HFFc6 (cell line): ENCODE data around the gene PIGR. TPM values are rescaled to one million over a fixed set of nuclear protein-coding genes. Genes with fewer than 3 reads are reported as not detected.

Source experiments
- DNase-seq: peaks from one replicate; pipeline ENCODE4 v3.0.0-alpha.2; 2018
- H3K27ac Mint-ChIP-seq: 2 replicates; pipeline ENCODE4 v1.8.0; 2020; ENCODE audit warnings: mild to moderate bottlenecking, mixed read lengths
- H3K27me3 Mint-ChIP-seq: 2 replicates; pipeline ENCODE4 v1.8.0; 2021; ENCODE audit warnings: mild to moderate bottlenecking, moderate library complexity, mixed read lengths; ENCODE audit not compliant: insufficient read depth
- H3K36me3 Mint-ChIP-seq: 2 replicates; pipeline ENCODE4 v1.8.0; 2021; ENCODE audit warnings: low read depth, mixed read lengths
- H3K4me1 Mint-ChIP-seq: 2 replicates; pipeline ENCODE4 v1.8.0; 2020; ENCODE audit warnings: low read depth, mixed read lengths
- H3K4me3 Mint-ChIP-seq: 2 replicates; pipeline ENCODE4 v1.8.0; 2020; ENCODE audit warnings: mild to moderate bottlenecking, moderate library complexity, mixed read lengths
- H3K9me3 Mint-ChIP-seq: 2 replicates; pipeline ENCODE4 v1.8.0; 2020; ENCODE audit warnings: mild to moderate bottlenecking, mixed read lengths
- total RNA-seq, 6 experiments: library from RNA; stranded (reverse); fragmentation: NEBNext Ultra II Directional; extraction: Animal tissue kit (Norgen Biotek cat#: 25700); gene quantifications; 2 replicates in 1 of 6; 3 replicates in 5 of 6; pipeline ENCODE4 v1.2.3, GENCODE V29; 2021
- TF ChIP-seq, protein P1 (sequence below): fragments of 200-600 bp; sonication (generic); IDR thresholded peaks from 2 replicates; pipeline ENCODE4 v1.5.0; 2021; ENCODE audit warnings: antibody characterized with exemption, mild to moderate bottlenecking

PIGR gene
- total RNA-seq, 6 experiments from 2014 or later, result 0.14 to 0.26 TPM; not detected in 4

DNA sequence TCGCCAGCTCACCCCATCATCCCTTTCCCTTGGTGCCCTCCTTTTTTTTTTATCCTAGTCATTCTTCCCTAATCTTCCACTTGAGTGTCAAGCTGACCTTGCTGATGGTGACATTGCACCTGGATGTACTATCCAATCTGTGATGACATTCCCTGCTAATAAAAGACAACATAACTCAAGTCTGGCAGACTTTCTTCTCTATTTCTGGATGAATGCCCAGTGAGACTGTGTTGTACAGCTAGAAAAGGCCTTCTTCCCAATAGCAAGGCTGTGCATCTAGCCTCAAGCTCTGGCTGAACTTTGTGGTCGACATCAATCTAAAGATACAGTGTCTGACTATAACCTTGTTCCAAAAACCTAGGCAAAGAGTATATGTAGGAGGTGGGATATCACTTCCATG lies 42.6 kb downstream of the PIGR start:
- no peaks in the 10 kb centered on the region; the same call in 1 of the 2 replicates for H3K27me3 Mint-ChIP-seq

DNA sequence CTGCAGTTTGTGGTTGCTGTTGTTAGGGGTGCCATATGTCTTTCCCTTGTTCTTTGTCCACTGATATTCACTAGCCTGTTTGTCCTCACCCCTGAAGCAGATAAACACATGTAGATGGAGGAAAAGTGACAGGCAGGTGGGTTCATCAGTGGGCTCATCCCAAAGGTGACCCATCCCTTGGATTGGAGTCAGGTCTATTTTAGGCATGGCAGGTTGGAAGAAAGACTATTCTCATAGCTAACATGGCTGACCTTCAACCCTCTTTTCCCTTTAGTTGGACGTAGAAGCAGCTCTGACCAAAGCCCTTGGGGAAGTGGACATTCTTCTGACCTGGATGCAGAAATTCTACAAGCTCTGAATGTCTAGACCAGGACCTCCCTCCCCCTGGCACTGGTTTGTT lies 43.6 kb downstream of the PIGR start:
- DNase-seq, result no peak
- TF ChIP-seq, protein P1, sequence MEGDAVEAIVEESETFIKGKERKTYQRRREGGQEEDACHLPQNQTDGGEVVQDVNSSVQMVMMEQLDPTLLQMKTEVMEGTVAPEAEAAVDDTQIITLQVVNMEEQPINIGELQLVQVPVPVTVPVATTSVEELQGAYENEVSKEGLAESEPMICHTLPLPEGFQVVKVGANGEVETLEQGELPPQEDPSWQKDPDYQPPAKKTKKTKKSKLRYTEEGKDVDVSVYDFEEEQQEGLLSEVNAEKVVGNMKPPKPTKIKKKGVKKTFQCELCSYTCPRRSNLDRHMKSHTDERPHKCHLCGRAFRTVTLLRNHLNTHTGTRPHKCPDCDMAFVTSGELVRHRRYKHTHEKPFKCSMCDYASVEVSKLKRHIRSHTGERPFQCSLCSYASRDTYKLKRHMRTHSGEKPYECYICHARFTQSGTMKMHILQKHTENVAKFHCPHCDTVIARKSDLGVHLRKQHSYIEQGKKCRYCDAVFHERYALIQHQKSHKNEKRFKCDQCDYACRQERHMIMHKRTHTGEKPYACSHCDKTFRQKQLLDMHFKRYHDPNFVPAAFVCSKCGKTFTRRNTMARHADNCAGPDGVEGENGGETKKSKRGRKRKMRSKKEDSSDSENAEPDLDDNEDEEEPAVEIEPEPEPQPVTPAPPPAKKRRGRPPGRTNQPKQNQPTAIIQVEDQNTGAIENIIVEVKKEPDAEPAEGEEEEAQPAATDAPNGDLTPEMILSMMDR, result no peak
- Mint-ChIP-seq H3K27me3 (no peaks in the 10 kb centered on the region; the same call in 1 of the 2 replicates), H3K27ac (no peak overlapping the region), H3K9me3 (no peaks in the 10 kb centered on the region), H3K4me3 (no peak overlapping the region), H3K36me3 (peaks cover 16% of the 10 kb centered on the region), H3K4me1 (peaks cover 66% of the 10 kb centered on the region)

More for the DNA sequence above, 42.6 kb downstream of the PIGR start:
- Mint-ChIP-seq H3K9me3 (no peaks in the 10 kb centered on the region), H3K4me1 (peaks cover 64% of the 10 kb centered on the region), H3K4me3 (no peak overlapping the region), H3K36me3 (peaks cover 16% of the 10 kb centered on the region), H3K27ac (peak overlapping the region; percentile 46)
- TF ChIP-seq, protein P1, result no peak
- DNase-seq, result no peak

DNA sequence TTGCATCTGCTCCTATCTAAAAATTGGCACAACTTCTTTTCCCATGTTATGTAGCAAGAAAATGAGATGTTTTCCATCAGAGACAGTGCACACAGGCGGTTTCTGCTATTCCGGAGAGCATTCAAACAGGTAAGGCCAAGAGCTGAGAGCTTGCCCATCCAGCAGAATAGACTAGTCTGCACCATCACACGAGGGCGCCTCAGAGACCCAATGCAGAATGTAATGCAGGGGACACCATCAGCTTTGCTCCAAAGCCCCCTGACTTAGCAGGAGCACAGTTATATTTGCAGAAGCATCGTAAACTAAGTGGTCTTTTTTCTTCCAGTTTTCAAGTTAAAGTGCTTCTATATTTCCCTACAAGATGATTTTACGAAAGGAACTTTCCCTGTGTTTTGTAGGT lies 44.3 kb downstream of the PIGR start:
- Mint-ChIP-seq H3K9me3 (no peaks in the 10 kb centered on the region), H3K36me3 (peaks cover 16% of the 10 kb centered on the region), H3K4me3 (no peak overlapping the region), H3K27ac (no peak overlapping the region), H3K4me1 (peaks cover 74% of the 10 kb centered on the region), H3K27me3 (no peaks in the 10 kb centered on the region; the same call in 1 of the 2 replicates)
- no peak for DNase-seq
- TF ChIP-seq, protein P1, result no peak

DNA sequence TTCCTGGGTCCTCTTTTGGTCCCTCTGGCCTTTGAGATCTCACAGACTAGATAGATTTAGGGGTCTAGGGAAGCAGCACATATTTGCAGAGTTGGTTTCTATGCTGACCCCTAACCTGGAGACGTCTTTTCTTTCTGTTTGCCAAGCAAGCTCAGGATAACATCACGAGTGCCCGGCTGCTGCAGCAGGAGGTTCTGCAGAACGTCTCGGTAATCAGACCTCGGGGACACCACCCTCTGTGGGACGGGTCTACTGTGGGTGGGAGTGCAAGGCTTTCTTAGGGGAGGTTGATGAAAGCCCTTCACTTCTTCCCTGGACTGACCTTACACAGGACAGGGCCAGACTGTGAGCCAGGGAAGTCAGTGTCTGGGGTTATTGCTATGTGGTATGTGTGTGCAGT lies 46.1 kb downstream of the PIGR start:
- Mint-ChIP-seq H3K27ac (no peak overlapping the region), H3K4me3 (no peak overlapping the region), H3K9me3 (no peaks in the 10 kb centered on the region), H3K36me3 (peaks cover 7% of the 10 kb centered on the region), H3K27me3 (no peaks in the 10 kb centered on the region; the same call in 1 of the 2 replicates), H3K4me1 (peaks cover 76% of the 10 kb centered on the region)
- TF ChIP-seq, protein P1, result no peak
- no peak for DNase-seq

DNA sequence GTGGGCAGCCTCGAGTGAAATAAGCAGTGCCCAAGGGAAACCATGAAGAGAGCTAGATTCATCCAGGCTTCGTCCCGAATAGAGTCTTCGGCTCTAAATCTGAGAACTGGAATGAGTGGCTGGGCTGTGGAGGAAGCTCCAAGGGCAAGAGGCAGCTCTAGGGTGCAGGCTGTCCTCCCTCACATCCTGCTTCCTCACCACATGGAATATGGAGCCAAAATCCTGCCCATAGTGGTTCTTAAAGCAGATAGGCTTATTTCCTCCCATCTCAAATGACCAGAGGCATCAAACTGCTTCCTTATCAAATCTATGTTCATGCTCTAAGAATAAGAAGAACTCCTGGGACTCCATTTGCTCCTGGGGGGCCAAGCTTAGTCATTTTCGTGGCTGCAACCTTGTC lies 46.5 kb downstream of the PIGR start:
- Mint-ChIP-seq H3K36me3 (peaks cover 3% of the 10 kb centered on the region), H3K9me3 (no peaks in the 10 kb centered on the region), H3K27me3 (no peaks in the 10 kb centered on the region; the same call in 1 of the 2 replicates), H3K4me1 (peaks cover 72% of the 10 kb centered on the region), H3K4me3 (no peak overlapping the region), H3K27ac (no peak overlapping the region)
- DNase-seq, result no peak
- TF ChIP-seq, protein P1, result no peak

DNA sequence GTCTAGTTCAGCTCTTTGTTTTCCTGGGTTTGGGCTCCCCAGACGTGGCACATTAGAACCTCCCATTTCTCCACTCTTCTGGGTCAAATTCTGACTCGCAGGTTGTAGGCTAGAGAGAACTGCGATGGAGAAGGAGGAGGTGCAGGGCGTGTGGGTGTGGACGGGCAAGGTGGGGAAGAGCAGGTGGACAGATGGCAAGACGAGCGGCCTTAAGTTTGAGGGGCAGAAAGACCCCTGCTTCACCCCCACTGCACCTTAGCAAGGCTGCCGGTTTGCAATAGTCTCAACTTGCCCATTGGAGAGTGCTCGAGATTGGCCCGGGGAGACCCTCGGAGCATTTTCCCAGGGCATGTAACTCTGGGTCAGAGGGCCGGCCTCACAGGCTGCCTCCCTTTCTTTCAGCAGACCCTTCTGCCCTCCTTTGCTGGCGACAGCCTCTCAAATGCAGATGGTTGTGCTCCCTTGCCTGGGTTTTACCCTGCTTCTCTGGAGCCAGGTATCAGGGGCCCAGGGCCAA lies 47.3 kb downstream of the PIGR start:
- no peak for DNase-seq
- H3K27me3 Mint-ChIP-seq, result no peaks in the 10 kb centered on the region; the same call in 1 of the 2 replicates
- H3K9me3 Mint-ChIP-seq, result no peaks in the 10 kb centered on the region
- TF ChIP-seq, protein P1, result no peak
- H3K4me1 Mint-ChIP-seq, result peaks cover 69% of the 10 kb centered on the region
- peak overlapping the region; percentile 60 for H3K4me3 Mint-ChIP-seq
- H3K36me3 Mint-ChIP-seq, result no peaks in the 10 kb centered on the region
- peak overlapping the region; percentile 81 for H3K27ac Mint-ChIP-seq
